HG03135 (cell line): ENCODE results near the gene CDCA4.
"Not testable (repeated sequence)": the region's sequence is repeated elsewhere in the genome, so short reads cannot be mapped to it uniquely, and the experiment has no call there.

Experiments used
- ATAC-seq: cut with Tn5 transposase; IDR thresholded peaks from one replicate; pipeline ENCODE4 v1.9.1; 2021; ENCODE audit warnings: mild to moderate bottlenecking, moderate library complexity; ENCODE audit not compliant: unreplicated experiment

The CDCA4 gene

DNA sequence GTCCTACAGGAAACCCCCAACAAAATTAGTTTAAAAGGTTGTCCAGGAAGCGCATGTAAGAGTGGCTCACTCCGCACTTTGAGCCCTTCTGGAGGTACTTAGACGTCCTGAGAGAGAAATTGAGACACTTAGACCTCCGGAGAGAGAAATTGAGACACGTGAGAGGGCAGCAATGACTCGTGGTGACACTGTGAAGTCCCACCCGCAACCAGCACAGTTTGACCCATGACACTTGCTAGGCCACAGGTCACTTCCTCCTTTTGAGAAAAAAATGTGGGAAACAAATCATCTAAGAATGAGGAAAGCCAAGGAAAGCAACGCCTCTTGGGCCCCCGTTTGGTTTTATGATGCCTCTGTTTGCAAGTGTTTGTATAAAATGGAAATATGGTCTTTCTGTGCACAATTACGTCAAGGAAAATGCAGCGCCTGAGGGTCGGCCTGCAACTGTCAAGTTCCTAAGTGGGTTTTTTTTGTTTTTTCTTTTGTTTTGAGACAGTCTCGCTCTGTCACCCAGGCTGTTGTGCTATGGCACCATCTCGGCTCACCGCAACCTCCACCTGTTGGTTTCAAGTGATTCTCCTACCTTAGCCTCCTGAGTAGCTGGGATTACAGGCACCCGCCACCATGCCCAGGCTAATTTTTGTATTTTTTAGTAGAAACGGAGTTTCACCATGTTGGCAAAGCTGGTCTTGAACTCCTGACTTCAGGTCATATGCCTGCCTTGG is 13.6 kb upstream of the CDCA4 start:
- ATAC-seq, result no peak

DNA sequence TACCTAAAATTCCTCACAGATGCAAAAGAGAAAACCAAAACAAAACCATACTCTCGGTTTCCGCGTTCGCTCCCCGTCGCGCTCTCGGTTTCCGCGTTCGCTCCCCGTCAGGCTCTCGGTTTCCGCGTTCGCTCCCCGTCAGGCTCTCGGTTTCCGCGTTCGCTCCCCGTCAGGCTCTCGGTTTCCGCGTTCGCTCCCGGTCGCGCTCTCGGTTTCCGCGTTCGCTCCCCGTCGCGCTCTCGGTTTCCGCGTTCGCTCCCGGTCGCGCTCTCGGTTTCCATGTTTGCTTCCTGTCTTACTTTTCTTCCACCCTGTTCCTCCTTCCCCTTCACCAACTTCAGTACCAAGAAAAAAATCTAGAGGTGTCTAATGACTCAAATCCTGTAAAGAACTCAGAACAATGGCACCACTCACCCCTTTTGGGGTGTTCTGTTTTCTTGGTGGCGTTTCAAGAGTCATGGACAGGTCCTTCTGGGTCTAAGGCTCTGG is 12.6 kb upstream of the CDCA4 start:
- not testable (repeated sequence) for ATAC-seq

DNA sequence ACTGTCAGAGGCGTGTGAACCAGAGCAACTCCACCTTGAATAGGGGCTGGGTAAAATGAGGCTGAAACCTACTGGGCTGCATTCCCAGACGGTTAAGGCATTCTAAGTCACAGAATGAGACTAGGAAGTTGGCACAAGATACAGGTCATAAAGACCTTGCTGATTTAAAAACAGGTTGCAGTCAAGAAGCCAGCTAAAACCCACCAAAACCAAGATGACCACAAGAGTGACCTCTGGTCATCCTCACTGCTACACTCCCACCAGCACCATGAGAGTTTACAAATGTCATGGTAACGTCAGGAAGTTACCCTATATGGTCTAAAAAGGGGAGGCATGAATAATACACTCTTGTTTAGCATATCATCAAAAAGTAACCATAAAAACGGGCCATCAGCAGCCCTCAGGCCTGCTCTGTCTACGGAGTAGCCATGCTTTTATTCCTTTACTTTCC is 11.6 kb upstream of the CDCA4 start:
- ATAC-seq, result not testable (repeated sequence)

DNA sequence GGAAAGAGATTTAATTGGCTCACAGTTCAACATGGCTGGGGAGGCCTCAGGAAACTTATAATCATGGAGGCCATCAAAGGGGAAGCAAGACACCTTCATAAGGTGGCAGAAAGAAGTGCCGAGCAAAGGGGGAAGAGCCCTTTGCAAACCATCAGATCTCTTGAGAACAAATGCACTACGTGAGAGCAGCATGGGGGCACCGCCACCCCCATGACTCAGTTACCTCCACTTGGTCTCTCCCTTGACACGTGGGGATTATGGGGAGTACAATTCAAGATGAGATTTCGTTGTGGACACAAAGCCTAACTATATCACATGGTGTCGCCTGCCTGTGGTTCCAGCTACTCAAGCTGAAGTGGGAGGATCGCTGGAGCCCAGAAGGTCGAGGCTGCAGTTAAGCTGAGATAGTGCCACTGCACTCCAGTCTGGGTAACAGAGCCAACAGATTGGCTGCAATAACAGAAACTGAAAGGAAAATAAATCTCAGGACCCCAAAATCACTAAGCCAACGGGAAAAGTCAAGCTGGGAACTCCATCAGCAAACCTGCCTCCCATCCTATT is 10.0 kb upstream of the CDCA4 start:
- no peak for ATAC-seq

DNA sequence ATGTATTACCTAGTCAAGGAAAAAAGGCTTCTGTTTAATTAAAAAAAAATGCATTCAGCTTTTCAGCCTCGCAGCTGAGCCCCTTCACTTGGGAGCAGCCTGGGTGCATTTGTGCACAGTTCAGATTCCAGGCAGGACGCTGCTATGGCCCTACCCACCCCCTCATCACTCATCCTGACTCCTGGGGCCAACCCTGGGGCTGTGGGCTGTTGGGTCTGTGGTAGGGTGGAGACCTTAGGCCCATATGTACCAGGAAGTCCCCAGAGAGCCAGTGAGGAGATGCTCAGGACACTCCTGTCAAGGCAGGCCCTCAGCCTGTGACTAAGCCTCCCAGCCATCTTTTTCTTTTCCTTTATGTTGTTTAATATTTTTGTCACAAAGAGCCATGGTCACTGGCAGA is 9.3 kb upstream of the CDCA4 start:
- no peak for ATAC-seq

DNA sequence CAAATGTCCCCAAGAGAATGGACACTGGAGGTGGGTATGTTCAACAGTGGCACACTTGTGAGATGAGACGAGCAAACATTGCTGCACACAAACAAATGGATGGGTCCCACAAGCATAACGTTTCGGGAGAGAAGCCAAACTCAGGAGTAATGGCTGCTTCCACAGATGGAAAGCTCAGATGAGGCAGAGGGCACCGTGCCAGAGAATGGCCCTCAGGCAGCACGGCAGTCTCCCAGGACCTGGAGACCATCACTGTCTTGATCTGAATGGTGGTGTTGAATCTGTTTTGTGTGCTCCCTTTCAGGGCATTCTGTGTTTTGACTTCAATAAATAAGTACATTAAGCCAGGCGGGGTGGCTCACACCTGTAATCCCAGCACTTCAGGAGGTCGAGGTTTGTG is 8.5 kb upstream of the CDCA4 start:
- ATAC-seq, result no peak

DNA sequence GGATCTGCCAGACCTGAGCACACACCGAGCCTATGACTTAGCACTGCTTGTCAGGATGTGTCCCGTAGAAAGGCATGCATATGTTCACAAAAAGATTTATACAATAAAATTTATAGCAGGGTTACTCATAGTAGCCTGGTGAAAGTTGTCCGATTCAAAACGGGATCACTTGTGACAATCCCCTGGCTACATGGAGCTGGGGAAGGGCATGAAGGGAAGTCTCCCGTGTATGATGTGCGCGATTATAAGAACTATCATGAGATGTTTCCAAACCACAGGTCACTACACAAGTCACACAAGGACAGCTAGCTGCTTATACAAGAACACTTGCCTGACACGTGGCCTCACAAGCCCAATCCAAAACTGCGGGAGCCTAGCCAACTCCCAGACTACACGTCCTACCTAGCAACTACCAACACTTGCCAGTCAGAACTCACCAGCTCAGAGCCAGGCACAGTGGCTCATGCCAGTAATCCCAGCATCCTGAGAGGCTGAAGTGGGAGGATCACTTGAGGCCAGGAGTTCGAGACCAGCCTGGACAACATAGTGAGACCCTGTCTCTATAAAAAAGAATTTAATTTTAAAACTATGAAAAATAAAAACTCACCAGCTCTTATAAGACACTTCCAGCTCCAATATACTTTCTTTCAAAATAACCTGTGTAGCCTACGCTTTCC is 7.5 kb upstream of the CDCA4 start:
- ATAC-seq, result no peak

DNA sequence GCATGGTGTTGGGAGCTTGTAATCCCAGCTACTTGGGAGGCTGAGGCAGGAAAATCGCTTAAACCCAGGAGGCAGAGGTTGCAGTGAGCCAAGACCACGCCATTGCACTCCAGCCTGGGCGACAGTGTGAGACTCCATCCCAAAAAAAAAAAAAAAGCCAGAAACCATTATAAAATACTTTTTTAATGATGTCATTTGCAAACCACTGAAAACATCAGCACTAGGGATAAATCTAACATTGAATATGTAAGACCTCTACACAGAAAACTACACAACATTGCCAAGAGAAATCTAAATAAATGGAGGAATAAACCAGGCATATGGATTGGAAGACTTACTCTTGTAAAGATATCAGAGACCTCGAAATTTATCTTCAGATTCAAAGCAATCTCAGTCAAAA is 6.8 kb upstream of the CDCA4 start:
- ATAC-seq, result not testable (repeated sequence)

DNA sequence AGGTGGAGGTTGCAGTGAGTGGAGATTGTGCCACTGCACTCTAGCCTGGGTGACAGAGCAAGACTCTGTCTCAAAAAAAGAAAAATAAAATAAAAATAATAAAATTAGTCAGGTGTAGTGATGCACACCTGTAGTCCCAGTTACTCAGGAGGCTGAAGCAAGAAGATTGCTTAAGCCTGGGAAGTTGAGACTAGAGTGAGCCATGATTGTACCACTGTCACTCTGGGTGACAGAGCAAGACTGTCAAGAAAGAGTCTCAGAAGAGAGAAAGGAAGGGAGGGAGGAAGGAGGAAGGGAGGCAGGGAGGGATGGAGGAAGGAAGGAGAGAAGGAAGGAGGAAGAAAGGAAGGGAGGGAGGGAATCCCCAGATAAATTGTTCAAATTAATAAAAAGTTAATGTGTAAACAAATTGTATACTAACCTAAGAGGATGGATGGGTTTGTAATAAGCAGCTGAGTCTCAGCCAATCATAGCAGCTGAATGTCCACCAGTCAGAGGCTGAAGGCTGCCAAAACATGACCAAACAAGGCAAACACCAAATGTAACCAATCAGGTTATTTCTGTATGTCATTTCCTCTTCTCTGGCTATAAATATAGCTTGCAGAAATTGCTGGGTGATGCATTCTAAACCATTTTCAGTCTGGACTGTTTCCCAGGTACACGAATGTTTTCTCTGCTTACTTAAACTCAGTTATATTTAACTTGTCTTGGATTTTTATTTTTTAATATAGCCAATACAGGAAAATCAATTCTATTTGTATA is 6.1 kb upstream of the CDCA4 start:
- ATAC-seq, result no peak

DNA sequence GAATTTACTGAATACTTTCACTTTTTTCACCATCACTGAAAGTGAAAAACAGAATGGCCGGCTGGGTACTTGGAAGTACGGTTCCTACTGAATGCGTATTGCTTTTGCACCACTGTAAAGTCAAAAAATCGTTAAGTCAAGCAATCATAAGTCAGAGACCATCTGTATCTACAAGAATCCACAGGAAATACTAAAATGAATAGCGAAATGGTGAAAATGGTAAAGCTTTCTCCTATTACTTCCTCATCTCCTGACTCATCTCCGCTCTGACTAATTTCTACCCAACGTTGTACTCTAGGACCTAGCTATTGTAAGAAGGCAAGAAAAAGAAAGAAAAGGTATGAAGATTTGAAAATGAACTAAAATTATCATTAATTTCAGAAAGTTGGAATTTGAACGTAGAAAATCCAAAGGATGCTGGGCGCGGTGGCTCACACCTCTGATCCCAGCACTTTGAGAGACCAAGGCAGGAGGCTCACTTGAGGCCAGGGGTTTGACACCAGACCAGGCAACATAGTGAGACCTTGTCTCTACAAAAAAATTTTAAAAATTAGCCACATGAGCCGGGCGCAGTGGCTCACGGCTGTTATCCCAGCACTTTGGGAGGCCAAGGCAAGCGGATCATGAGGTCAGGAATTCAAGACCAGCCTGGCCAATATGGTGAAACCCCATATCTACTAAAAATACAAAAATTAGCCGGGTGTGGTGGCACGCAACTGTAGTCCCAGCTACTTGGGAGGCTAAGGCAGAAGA is 5.3 kb upstream of the CDCA4 start:
- ATAC-seq, result no peak

DNA sequence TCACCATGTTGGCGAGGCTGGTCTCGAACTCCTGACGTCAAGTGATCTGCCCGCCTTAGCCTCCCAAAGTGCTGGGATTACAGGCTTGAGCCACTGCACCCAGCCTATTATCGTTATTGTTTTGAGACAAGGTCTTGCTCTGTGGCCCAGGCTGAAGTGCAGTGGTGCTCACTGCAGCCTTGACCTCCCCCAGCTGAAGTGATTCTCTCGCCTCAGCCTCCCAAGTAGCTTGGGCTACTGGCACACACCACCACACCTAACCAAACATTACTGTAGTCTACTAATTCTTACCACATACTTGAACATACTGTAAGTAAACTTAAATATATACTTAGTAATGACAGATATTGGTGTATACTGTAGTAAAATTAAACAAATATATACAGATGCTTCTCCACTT is 4.5 kb upstream of the CDCA4 start:
- no peak for ATAC-seq

DNA sequence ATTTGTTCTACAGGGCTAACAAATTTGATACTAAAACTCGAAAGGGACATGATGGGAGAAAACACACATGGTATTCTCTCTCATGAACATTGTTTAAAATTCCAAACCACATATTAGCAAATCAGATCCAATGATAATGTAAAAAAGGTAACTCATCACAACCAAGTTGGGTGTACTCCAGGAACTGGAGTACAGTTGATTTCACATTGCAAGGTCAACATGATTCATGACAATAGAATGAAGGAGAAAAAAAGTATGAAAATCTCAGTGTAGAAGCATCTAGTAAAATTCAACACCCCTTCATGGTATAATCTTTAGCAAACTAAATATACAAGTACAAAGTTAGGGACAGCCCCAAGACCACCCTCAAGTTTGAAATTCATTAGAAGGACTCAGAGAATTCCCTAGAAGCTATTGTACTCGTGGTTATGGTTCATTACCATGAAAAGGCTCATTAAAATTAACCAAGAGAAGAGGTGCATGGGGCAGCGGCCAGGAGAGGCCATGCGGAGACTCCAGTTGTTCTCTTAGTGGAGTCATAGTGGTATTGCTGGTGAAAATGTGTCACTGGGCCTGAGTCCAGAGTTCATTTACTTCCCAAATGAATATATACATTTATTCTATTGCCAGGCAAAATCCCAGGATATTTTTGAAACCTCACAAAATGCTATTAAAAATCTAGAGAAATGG is 3.1 kb upstream of the CDCA4 start:
- no peak for ATAC-seq

DNA sequence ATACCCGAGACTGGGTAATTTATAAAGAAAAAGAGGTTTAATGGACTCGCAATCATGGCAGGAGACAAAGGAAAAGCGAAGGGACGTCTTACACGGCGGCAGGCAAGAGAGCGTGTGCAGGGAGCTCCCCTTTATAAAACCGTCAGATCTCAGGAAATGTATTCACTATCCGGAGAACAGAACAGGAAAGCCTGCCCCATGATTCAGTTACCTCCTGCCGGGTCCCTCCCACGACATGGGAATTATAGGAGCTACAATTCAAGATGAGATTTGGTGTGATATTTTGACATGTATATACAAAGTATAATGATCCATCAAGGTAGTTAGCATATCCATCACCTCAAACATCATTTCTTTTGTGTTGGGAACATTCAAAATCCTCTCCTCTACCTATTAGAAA is 2.3 kb upstream of the CDCA4 start:
- no peak for ATAC-seq

DNA sequence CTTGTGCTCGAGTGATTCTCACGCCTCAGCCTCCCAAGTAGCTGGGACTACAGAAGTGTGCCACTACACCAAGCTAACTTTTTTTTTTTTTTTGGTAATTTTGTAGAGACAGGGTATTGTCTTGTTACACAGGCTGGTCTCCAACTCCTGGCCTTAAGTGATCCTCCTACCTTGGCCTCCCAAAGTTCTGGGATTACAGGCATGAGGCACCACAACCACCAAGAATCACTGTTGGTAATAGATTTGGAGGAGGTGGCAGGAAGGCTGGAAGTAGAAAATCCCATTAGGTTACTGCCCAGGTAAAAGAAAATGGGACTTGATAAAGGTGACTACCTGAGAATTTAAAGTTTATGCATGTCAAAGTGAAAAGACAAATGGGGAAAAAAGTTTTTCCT is 1.4 kb upstream of the CDCA4 start:
- no peak for ATAC-seq

DNA sequence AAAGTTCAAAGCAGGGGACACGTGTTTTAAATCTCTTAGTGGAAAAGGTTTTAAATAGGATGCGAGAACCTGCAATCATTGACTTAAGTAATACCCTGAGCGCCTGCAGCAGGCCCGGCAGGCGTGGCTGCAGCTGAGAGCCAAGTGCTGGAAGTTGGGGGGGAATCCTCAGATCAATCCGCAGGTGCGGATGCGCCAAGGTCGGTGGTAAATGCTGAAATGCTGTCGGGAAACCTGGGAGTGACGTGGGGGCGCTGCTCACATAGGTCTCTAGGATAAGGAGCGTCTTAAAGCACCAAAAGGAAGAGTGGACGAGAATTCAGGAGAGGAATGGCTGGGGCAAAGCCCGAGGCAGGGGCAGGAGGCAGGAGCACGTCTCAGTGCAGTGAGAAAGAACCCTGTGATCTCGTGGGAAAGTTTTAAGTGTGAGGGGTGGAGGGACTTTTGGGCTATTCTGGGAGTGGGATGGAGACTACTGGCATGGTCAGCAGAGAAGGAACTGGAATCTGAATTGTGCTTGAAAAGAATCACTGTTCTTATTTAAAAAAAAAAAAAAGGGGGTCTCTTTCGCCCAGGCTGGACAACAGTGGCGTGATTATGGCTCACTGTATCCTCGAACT is 883 bp upstream of the CDCA4 start:
- ATAC-seq, result peak; percentile 3

DNA sequence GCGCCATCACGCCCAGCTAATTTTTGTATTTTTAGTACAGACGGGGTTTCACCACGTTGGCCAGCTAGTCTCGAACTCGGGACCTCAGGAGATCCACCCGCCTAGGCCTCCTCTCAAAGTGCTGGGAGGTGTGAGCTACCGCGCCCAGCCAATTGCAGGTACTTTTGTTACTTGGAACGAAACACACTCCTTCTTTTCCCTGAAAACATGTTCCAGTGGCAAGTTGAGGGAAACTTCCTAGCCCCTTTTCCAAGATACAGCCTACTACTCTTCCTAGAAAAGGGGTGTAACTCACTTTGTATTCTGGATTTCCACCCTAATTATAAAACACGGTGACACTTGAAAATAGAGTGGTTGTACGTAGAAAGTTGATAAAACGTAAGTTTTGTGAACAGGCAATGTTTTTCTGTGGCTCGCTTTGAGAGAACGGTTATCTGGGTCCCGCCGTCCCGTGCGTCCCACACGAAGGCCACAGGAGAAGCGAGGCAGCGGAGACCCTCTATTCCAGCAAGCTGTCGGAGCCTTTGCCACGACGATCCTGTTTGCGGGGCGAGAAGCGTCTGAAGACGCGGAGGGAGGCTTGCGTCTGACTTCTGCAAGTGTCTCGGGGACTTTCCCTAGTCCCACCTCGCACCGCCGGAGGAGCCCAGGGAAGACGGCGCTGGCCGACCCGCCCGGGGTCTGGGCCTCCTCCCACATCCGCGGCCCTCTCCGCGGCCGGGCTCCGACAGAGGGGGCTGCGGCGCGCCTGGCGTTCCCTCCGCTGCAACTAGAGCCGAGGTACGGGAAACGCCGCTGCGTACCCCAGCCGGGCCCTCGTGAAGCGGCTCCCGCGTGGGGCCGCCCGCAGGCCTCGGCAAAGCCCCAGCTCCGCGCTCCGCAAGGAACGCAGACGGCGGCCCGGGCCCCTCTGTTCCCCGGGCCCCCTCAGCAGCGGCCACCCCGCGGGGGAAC is 745 bp downstream of the CDCA4 start:
- peak; percentile 23 for ATAC-seq

DNA sequence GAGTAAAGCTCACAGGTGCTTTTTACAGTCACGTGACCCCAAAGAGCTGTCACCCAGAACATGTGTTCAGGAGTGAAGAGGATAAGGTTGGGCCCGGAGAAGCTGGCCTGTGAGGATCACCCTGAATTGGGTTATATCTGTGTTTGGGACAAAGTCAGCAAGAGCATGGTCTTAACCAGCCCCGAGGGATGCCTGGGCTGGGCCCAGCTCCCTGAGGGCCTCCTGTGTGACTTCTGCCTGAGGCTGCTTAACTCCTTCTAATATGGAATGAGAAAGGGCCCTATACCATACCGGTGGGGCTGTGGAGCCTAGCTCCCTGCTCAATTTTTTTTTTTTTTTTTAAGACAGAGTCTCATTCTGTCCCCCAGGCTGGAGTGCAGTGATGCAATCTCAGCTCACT is 2.5 kb downstream of the CDCA4 start:
- ATAC-seq, result no peak

DNA sequence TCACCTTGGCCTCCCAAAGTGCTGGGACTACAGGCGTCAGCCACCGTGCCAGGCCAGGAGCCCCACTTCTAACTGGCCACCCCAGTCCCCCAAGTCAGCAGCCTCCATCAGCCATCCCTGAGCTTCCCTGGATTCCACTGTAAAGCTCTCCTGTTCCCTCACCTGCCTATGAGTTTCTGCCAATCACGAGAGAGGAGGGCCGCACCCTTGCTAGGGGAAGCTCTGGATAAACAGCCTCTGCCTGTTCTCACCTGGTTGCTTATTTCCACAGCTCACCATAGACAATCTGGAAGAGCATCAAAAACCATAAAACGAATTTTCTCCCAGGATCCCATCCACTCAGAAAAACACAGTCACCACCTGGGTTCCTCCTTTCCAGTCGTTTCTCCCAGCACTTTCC is 5.0 kb downstream of the CDCA4 start:
- ATAC-seq, result no peak

DNA sequence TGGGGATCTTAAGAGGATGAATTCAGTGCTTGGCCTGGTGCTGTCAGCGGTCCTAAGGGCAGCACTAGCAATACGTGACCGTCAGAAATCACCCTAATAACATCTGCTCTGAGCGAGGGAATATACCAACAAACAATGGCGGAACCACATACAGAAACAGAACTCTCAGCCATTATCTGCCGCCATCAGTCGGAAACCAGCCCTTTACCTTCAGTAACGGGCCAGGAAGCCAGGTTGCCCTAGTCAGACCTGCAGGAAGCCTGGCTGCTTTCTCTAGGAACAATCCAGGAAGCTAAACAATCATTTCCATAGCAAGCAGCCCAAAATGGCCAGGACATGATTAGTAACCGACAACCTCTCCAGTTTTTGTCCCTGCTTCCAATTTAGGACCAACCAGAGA is 5.6 kb downstream of the CDCA4 start:
- ATAC-seq, result no peak
